ENCODE measurements around the gene CLSTN1. TPM values are rescaled to one million over a fixed set of nuclear protein-coding genes. Genes with fewer than 3 reads are reported as not detected.

CLSTN1 gene
- polyA plus RNA-seq, 1 experiment: 34.3 TPM

- TF ChIP-seq, protein P1, sequence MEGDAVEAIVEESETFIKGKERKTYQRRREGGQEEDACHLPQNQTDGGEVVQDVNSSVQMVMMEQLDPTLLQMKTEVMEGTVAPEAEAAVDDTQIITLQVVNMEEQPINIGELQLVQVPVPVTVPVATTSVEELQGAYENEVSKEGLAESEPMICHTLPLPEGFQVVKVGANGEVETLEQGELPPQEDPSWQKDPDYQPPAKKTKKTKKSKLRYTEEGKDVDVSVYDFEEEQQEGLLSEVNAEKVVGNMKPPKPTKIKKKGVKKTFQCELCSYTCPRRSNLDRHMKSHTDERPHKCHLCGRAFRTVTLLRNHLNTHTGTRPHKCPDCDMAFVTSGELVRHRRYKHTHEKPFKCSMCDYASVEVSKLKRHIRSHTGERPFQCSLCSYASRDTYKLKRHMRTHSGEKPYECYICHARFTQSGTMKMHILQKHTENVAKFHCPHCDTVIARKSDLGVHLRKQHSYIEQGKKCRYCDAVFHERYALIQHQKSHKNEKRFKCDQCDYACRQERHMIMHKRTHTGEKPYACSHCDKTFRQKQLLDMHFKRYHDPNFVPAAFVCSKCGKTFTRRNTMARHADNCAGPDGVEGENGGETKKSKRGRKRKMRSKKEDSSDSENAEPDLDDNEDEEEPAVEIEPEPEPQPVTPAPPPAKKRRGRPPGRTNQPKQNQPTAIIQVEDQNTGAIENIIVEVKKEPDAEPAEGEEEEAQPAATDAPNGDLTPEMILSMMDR (IDR thresholded peaks at IDR 0.05; ENCODE audit: insufficient read depth, low read depth, low read length): no peak
- POLR2A ChIA-PET: interaction anchor here (0.6 kb wide), 1 partner anchor 23 kb away, joined by 4 read pairs; no protein-coding TSS in a partner anchor
- no peak overlapping the region; the same call in 1 of the 2 replicates for H3K4me3 ChIP-seq (ENCODE audit: low read depth, low read length)
- DNase-seq (ENCODE audit: low read depth): no peak
- peaks cover 2% of the 10 kb centered on the region; the same call in 1 of the 2 replicates for H3K36me3 ChIP-seq (ENCODE audit: control insufficient read depth, insufficient read depth, low read length)
- CTCF ChIA-PET: interaction anchor here (1.1 to 1.6 kb wide), 3 partner anchors 62 to 179 kb away, joined by 3 to 11 read pairs (median 3); no protein-coding TSS in a partner anchor
- H3K27me3 ChIP-seq (ENCODE audit: control insufficient read depth, insufficient read depth, low read length): no peaks in the 10 kb centered on the region
These were observed 135.2 kb downstream of the CLSTN1 start for GRCh38 chr1:9688599-9688998.

GRCh38 chr1:9687874-9688582 lies 135.7 kb downstream of the CLSTN1 start:
- ChIA-PET CTCF (interaction anchor here (1.1 to 1.6 kb wide), 4 partner anchors 8 to 180 kb away, joined by 3 to 11 read pairs (median 4); no protein-coding TSS in a partner anchor), POLR2A (no interaction called here)
- H3K4me3 ChIP-seq (ENCODE audit: low read depth, low read length): peak overlapping the region; percentile 54
- peaks cover 2% of the 10 kb centered on the region; the same call in 1 of the 2 replicates for H3K36me3 ChIP-seq (ENCODE audit: control insufficient read depth, insufficient read depth, low read length)
- TF ChIP-seq, protein P1 (IDR thresholded peaks at IDR 0.05; ENCODE audit: insufficient read depth, low read depth, low read length): no peak
- no peaks in the 10 kb centered on the region for H3K27me3 ChIP-seq (ENCODE audit: control insufficient read depth, insufficient read depth, low read length)
- no peak for DNase-seq (ENCODE audit: low read depth)

- POLR2A ChIA-PET: no interaction called here
- CTCF ChIA-PET: interaction anchor here (1.1 to 1.6 kb wide), 6 partner anchors 9 to 180 kb away, joined by 3 to 11 read pairs (median 3); no protein-coding TSS in a partner anchor
These were observed 136.5 kb downstream of the CLSTN1 start for GRCh38 chr1:9687120-9687873.

DNA sequence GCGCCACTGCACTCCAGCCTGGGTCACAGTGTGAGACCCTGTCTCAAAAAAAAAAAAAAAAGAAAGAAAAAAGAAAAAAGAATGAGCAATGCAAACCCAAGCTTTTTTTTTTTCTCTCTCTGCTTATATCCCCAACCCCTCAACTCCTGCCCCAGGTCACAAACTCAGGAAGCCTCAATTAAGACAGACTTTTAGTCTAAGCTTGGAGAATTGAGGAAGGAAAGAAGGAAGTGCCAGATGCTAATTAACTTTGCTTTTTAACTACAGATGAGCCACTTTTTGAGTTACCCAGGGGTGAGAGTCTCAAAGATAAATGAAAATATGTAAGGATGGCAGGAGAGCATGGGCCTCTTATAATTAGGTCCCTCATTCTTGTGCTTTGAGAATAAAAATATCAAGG lies 139.0 kb downstream of the CLSTN1 start:
- no peaks in the 10 kb centered on the region for H3K36me3 ChIP-seq (ENCODE audit: control insufficient read depth, insufficient read depth, low read length)
- H3K4me3 ChIP-seq (ENCODE audit: low read depth, low read length): no peak overlapping the region
- TF ChIP-seq, protein P1 (IDR thresholded peaks at IDR 0.05; ENCODE audit: insufficient read depth, low read depth, low read length): no peak
- DNase-seq (ENCODE audit: low read depth): no peak
- ChIA-PET CTCF (no interaction called here), POLR2A (no interaction called here)
- H3K27me3 ChIP-seq (ENCODE audit: control insufficient read depth, insufficient read depth, low read length): no peaks in the 10 kb centered on the region

More at GRCh38 chr1:9687120-9687873, 136.5 kb downstream of the CLSTN1 start:
- H3K36me3 ChIP-seq (ENCODE audit: control insufficient read depth, insufficient read depth, low read length): peaks cover 2% of the 10 kb centered on the region; the same call in 1 of the 2 replicates
- TF ChIP-seq, protein P1 (IDR thresholded peaks at IDR 0.05; ENCODE audit: insufficient read depth, low read depth, low read length): peak; percentile 26
- H3K27me3 ChIP-seq (ENCODE audit: control insufficient read depth, insufficient read depth, low read length): no peaks in the 10 kb centered on the region
- peak overlapping the region; percentile 54 for H3K4me3 ChIP-seq (ENCODE audit: low read depth, low read length)
- no peak for DNase-seq (ENCODE audit: low read depth)

GRCh38 chr1:9680828-9681227 lies 142.9 kb downstream of the CLSTN1 start:
- H3K36me3 ChIP-seq (ENCODE audit: control insufficient read depth, insufficient read depth, low read length): no peaks in the 10 kb centered on the region
- TF ChIP-seq, protein P1 (IDR thresholded peaks at IDR 0.05; ENCODE audit: insufficient read depth, low read depth, low read length): no peak
- H3K27me3 ChIP-seq (ENCODE audit: control insufficient read depth, insufficient read depth, low read length): no peaks in the 10 kb centered on the region
- DNase-seq (ENCODE audit: low read depth): no peak
- CTCF ChIA-PET: interaction anchor here (1.5 kb wide), 1 partner anchor 9 kb away, joined by 5 read pairs; no protein-coding TSS in a partner anchor
- H3K4me3 ChIP-seq (ENCODE audit: low read depth, low read length): no peak overlapping the region
- POLR2A ChIA-PET: no interaction called here
